H1 (cell line): ENCODE results near the gene PCDHA1. TPM values are rescaled to one million over a fixed set of nuclear protein-coding genes. Genes with fewer than 3 reads are reported as not detected.

Experiments used
- ASH2L ChIP-seq: fragments of 200-600, 300-600 bp; sonication (generic); IDR thresholded peaks from one replicate; pipeline ENCODE4 v1.7.1; 2017; ENCODE audit warnings: low read length
- CTBP2 ChIP-seq: IDR thresholded peaks from 2 replicates; pipeline ENCODE4 v1.7.0; 2011; ENCODE audit warnings: borderline replicate concordance, mild to moderate bottlenecking, moderate library complexity, mixed read lengths, low read length; ENCODE audit not compliant: insufficient read depth, insufficient read length
- CTCF ChIP-seq, 3 experiments: IDR thresholded peaks; 1 replicate in 2 of 3; 2 replicates in 1 of 3; pipeline versions ENCODE4 v1.5.1 to v1.6.1; 2011; ENCODE audit warnings: low read length in 3 of 3, mild to moderate bottlenecking in 3 of 3, inconsistent platforms in 2 of 3, low read depth in 1 of 3, moderate library complexity in 1 of 3; ENCODE audit not compliant: insufficient read depth in 1 of 3; ENCODE audit errors: control extremely low read depth in 1 of 3
- RXRA ChIP-seq: IDR thresholded peaks from 2 replicates; pipeline ENCODE4 v1.6.1; 2011; ENCODE audit warnings: low read depth, mild to moderate bottlenecking, low read length, moderate library complexity; ENCODE audit not compliant: insufficient read depth
- TAF1 ChIP-seq: IDR thresholded peaks from 2 replicates; pipeline ENCODE4 v1.6.1; 2011; ENCODE audit warnings: mild to moderate bottlenecking, low read depth, low read length
- TCF12 ChIP-seq: IDR thresholded peaks from 2 replicates; pipeline ENCODE4 v1.6.1; 2011; ENCODE audit warnings: low read depth, mild to moderate bottlenecking, low read length
- ZNF274 ChIP-seq: IDR thresholded peaks from 2 replicates; pipeline ENCODE4 v1.7.0; 2012; ENCODE audit warnings: low read length, borderline replicate concordance; ENCODE audit errors: extremely low read depth
- polyA plus RNA-seq, 7 experiments: library from polyadenylated mRNA; depleted of rRNA in 3 of 7; stranded (reverse) in 5 of 7; unstranded in 2 of 7; fragments of >200 nt in 5 of 7; fragments of 200-250 nt in 2 of 7; gene quantifications; 1 replicate in 5 of 7; 2 replicates in 1 of 7; 4 replicates in 1 of 7; pipeline versions ENCODE4 v1.2.1 to v1.2.3, GENCODE V29; 2011 to 2013; ENCODE audit warnings: missing spikeins in 2 of 7, mixed read lengths in 2 of 7
- total RNA-seq: library from RNA; stranded (reverse); fragmentation: NEBNext Ultra II Directional; extraction: Animal tissue kit (Norgen Biotek cat#: 25700); gene quantifications from 2 replicates; pipeline ENCODE4 v1.2.1, GENCODE V29; 2021

The PCDHA1 gene
- total and polyA plus RNA-seq, 2 of the 8 experiments (the other 6 are each of a cell fraction or from before 2014, with no cell fraction given), result 0.23 to 0.50 TPM

- TF ChIP-seq CTBP2 (no peak), TAF1 (peak; percentile 62; the same call in 1 of the 2 replicates), ASH2L (peak; percentile 96), TCF12 (peak; percentile 79; the same call in 1 of the 2 replicates), CTCF (IDR thresholded peaks at IDR 0.05; ENCODE audit: control extremely low read depth in 1 of 3, insufficient read depth in 1 of 3, low read depth in 1 of 3, low read length in 3 of 3) (no peak), RXRA (0 out of 2 replicates have a peak, but pooled peaks have one; percentile 3), ZNF274 (no peak)
Measured at GRCh38 chr5:141001844-141002604, 216.1 kb downstream of the PCDHA1 start (continued).
